Smooth muscle cell (in vitro differentiated cells): Measurements from ENCODE around the gene PLA2G1B. TPM values are rescaled to one million over a fixed set of nuclear protein-coding genes. Genes with fewer than 3 reads are reported as not detected.

Experiments used
- DNase-seq: peaks from one replicate; lab custom pipeline; 2025; ENCODE audit not compliant: unreplicated experiment; lab: John Stamatoyannopoulos, UW
- H2AFZ ChIP-seq: fragments of 200-600 bp; sonication (generic); 2 replicates; pipeline ENCODE4 v1.6.0; 2016; ENCODE audit warnings: antibody characterized with exemption, low read depth, mild to moderate bottlenecking
- H3F3A ChIP-seq: fragments of 200-600 bp; sonication (generic); 2 replicates; pipeline ENCODE4 v1.6.0; 2017; ENCODE audit warnings: antibody characterized with exemption, low read depth
- H3K27ac ChIP-seq: fragments of 200-600 bp; sonication (generic); 2 replicates; pipeline ENCODE4 v1.5.1; 2016; ENCODE audit warnings: low read depth, mild to moderate bottlenecking
- H3K27me3 ChIP-seq: fragments of 200-600 bp; sonication (generic); 2 replicates; pipeline ENCODE4 v1.6.1; 2016; ENCODE audit warnings: low read depth, mild to moderate bottlenecking
- H3K36me3 ChIP-seq: fragments of 200-600 bp; sonication (generic); 2 replicates; pipeline ENCODE4 v1.5.1; 2016; ENCODE audit warnings: low read depth
- H3K4me1 ChIP-seq: fragments of 200-600 bp; sonication (generic); 2 replicates; pipeline ENCODE4 v1.5.1; 2016; ENCODE audit warnings: low read depth
- H3K4me2 ChIP-seq: fragments of 200-600 bp; sonication (generic); 2 replicates; pipeline ENCODE4 v1.6.0; 2016; ENCODE audit warnings: mild to moderate bottlenecking
- H3K4me3 ChIP-seq: fragments of 200-600 bp; sonication (generic); 2 replicates; pipeline ENCODE4 v1.5.1; 2016; ENCODE audit warnings: mild to moderate bottlenecking
- H3K79me2 ChIP-seq: fragments of 200-600 bp; sonication (generic); 2 replicates; pipeline ENCODE4 v1.6.0; 2016; ENCODE audit warnings: low read depth, mild to moderate bottlenecking
- H3K9ac ChIP-seq: fragments of 200-600 bp; sonication (generic); 2 replicates; pipeline ENCODE4 v1.6.0; 2016; ENCODE audit warnings: low read depth
- H3K9me3 ChIP-seq: fragments of 200-600 bp; sonication (generic); replicated peaks from 2 replicates; pipeline ENCODE4 v1.5.1; 2016; ENCODE audit warnings: low read depth
- H4K20me1 ChIP-seq: fragments of 200-600 bp; sonication (generic); 2 replicates; pipeline ENCODE4 v1.6.0; 2016; ENCODE audit warnings: low read depth
- CTCF ChIP-seq: fragments of 200-600 bp; sonication (generic); IDR thresholded peaks from 2 replicates; pipeline ENCODE4 v1.5.1; 2017; ENCODE audit warnings: borderline replicate concordance, mild to moderate bottlenecking, antibody characterized with exemption; ENCODE audit not compliant: insufficient read depth, poor library complexity, severe bottlenecking
- WGBS: methylation state at CpG from one replicate; pipeline ENCODE4 v1.1.7; 2016; ENCODE audit warnings: low lambda C conversion rate; 5-methylcytosine and 5-hydroxymethylcytosine counted together
- polyA plus RNA-seq: library from polyadenylated mRNA; unstranded; fragments of >200 nt; fragmentation: Nextera tagmentation; extraction: Ambion mirVana; gene quantifications from 2 replicates; pipeline ENCODE4 v1.2.1, GENCODE V29; 2016
- small RNA-seq: library from RNA; depleted of rRNA; stranded (forward); fragments of <200 nt; gene quantifications from one replicate; pipeline ENCODE3, GENCODE V24; 2014
- total RNA-seq: library from RNA; depleted of rRNA; stranded (reverse); fragments of >200 nt; gene quantifications from 2 replicates; pipeline ENCODE4 v1.2.3, GENCODE V29; 2014

The PLA2G1B gene
- total and polyA plus RNA-seq, 2 experiments from 2014 or later: not detected

DNA sequence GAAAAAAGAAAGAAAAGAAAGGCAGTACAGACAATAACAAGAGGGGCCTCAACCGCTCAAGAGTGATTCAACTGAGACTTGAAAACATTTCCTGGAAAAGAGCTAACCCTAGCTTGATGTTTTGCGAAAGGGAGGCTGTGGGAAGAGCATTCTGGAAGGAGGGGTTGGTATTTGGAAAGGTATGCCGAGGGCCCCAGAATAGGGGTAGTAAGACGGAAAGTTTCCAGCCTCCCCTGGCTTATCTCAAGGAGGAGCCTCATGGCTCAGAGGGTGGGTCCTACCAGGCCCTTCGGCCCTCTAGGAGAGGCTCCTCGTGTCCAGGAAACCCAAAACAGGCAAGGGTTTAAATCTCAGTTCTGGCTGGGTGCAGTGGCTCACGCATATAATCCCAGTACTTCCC is 44.3 kb downstream of the PLA2G1B start:
- no peak for TF ChIP-seq CTCF
- H3K4me2 ChIP-seq: no peak overlapping the region
- H3K27me3 ChIP-seq: no peaks in the 10 kb centered on the region
- no peak overlapping the region for H3K27ac ChIP-seq
- H3K9me3 ChIP-seq: no peaks in the 10 kb centered on the region
- H4K20me1 ChIP-seq: no peaks in the 10 kb centered on the region
- no peak overlapping the region for H3K9ac ChIP-seq
- DNase-seq: no peak
- no peaks in the 10 kb centered on the region for H3F3A ChIP-seq
- WGBS: 18% methylated on average over 7 of the region's 7 CpGs
- H3K79me2 ChIP-seq: no peaks in the 10 kb centered on the region
- peak overlapping the region; percentile 59 for H2AFZ ChIP-seq
- H3K4me1 ChIP-seq: peaks cover 3% of the 10 kb centered on the region
- H3K4me3 ChIP-seq: no peak overlapping the region
- no peaks in the 10 kb centered on the region for H3K36me3 ChIP-seq

DNA sequence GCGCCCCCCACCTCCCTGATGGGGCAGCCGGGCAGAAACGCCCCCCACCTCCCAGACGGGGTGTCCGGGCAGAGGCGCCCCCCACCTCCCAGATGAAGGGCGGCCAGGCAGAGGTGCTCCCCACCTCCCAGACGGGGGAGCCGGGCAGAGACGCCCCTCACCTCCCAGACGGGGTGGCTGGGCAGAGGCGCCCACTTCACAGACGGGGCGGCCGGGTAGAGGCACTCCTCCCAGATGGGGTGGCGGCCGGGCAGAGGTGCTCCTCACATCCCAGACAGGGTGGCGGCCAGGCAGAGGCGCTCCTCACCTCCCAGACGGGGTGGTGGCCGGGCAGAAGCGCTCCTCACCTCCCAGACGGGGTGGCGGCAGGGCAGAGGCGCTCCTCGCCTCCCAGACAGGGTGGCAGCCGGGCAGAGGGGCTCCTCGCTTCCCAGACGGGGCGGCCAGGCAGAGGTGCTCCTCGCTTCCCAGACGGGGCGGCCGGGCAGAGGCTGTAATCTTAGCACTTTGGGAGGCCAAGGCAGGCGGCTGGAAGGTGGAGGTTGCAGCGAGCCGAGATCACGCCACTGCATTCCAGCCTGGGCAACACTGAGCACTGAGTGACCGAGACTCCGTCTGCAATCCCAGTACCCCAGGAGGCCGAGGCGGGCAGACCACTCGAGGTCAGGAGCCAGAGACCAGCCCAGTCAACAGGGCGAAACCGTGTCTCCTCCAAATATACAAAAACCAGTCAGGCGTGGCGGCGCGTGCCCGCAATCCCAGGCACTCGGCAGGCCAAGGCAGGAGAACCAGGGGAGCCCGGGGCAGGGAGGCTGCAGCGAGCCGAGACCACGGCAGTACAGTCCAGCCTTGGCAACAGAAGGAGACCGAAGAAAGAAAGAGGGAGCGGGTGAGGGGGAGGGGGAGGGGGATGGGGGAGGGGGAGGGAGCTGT is 49.2 kb downstream of the PLA2G1B start:
- 98% methylated on average over 49 of the region's 57 CpGs for WGBS
- H3K4me3 ChIP-seq: no peak overlapping the region
- H3K9ac ChIP-seq: no peak overlapping the region
- H3K36me3 ChIP-seq: no peaks in the 10 kb centered on the region
- TF ChIP-seq CTCF: no peak
- no peaks in the 10 kb centered on the region for H4K20me1 ChIP-seq
- no peak overlapping the region for H3K4me2 ChIP-seq
- no peaks in the 10 kb centered on the region for H3K27me3 ChIP-seq
- H3K79me2 ChIP-seq: no peaks in the 10 kb centered on the region
- H3F3A ChIP-seq: no peaks in the 10 kb centered on the region
- no peak for DNase-seq
- no peak overlapping the region for H3K27ac ChIP-seq
- H2AFZ ChIP-seq: no peak overlapping the region
- no peaks in the 10 kb centered on the region for H3K4me1 ChIP-seq
- no peaks in the 10 kb centered on the region for H3K9me3 ChIP-seq

DNA sequence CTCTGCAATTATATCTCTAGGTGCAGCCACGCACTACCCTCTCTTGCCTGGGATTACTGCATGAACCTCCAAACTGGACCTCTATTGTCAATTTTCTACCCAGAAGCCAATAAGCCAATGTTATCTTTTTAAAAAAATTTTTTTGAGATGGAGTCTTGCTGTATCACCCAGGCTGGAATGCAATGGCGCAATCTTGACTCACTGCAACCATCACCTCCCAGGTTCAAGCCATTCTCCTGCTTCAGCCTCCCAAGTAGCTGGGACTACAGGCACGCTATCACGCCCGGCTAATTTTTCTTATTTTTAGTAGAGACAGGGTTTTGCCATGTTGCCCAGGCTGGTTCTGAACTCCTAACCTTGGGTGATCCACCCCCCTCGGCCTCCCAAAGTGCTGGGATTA is 50.8 kb downstream of the PLA2G1B start:
- H2AFZ ChIP-seq: no peak overlapping the region
- no peaks in the 10 kb centered on the region for H3F3A ChIP-seq
- no peak overlapping the region for H3K4me3 ChIP-seq
- no peaks in the 10 kb centered on the region for H4K20me1 ChIP-seq
- H3K9ac ChIP-seq: no peak overlapping the region
- H3K4me1 ChIP-seq: no peaks in the 10 kb centered on the region
- no peaks in the 10 kb centered on the region for H3K79me2 ChIP-seq
- H3K4me2 ChIP-seq: no peak overlapping the region
- no peaks in the 10 kb centered on the region for H3K36me3 ChIP-seq
- H3K27me3 ChIP-seq: no peaks in the 10 kb centered on the region
- no peak for DNase-seq
- 93% methylated on average over 6 of the region's 6 CpGs for WGBS
- no peak for TF ChIP-seq CTCF
- H3K27ac ChIP-seq: no peak overlapping the region
- no peaks in the 10 kb centered on the region for H3K9me3 ChIP-seq

Small RNAs within 50 kb of the gene (small RNA-seq; reads per million reads assigned to genes)
- 1,198 reads per million, percentile 100 among the genes with 10 or more reads in this experiment for gene RNU4-1
- 431 reads per million, percentile 99 among the genes with 10 or more reads in this experiment for gene RNU4-2
- not detected for gene RNU6-1088P

Other genes with a start within 250 kb of the PLA2G1B start
- gene RAB35, start 211.0 kb downstream of the PLA2G1B start, total RNA-seq: 17.9 and 19.3 TPM in 2 replicates
- 19.1 and 21.9 TPM in 2 replicates for gene RAB35, start 211.0 kb downstream of the PLA2G1B start, polyA plus RNA-seq
- gene GCN1, start 133.1 kb downstream of the PLA2G1B start, total RNA-seq: 40.4 and 44.3 TPM in 2 replicates
- 31.6 and 35.9 TPM in 2 replicates for gene GCN1, start 133.1 kb downstream of the PLA2G1B start, polyA plus RNA-seq
- 2,989 and 3,138 TPM in 2 replicates for gene RPLP0, start 126.7 kb downstream of the PLA2G1B start, total RNA-seq
- 1,054 and 1,106 TPM in 2 replicates for gene RPLP0, start 126.7 kb downstream of the PLA2G1B start, polyA plus RNA-seq
- 16.6 and 17.2 TPM in 2 replicates for gene PXN, start 62.0 kb downstream of the PLA2G1B start, total RNA-seq
- 27.0 and 61.2 TPM in 2 replicates for gene PXN, start 62.0 kb downstream of the PLA2G1B start, polyA plus RNA-seq
- gene RNU4-2, start 35.9 kb downstream of the PLA2G1B start, total RNA-seq: under 0.01 TPM in 2 replicates
- 4.5 TPM in 1 of 2 replicates, not detected in the other for gene RNU4-2, start 35.9 kb downstream of the PLA2G1B start, polyA plus RNA-seq
- under 0.01 TPM in 2 replicates for gene RNU4-1, start 34.5 kb downstream of the PLA2G1B start, total RNA-seq
- 3.8 TPM in 1 of 2 replicates, not detected in the other for gene RNU4-1, start 34.5 kb downstream of the PLA2G1B start, polyA plus RNA-seq
- gene SIRT4, start 25.5 kb downstream of the PLA2G1B start, total RNA-seq: 2.7 and 4.8 TPM in 2 replicates
- 5.3 and 5.5 TPM in 2 replicates for gene SIRT4, start 25.5 kb downstream of the PLA2G1B start, polyA plus RNA-seq
- gene MSI1, start 41.4 kb upstream of the PLA2G1B start, total RNA-seq: 1.2 and 1.3 TPM in 2 replicates
- gene MSI1, start 41.4 kb upstream of the PLA2G1B start, polyA plus RNA-seq: 5.0 and 6.8 TPM in 2 replicates
- gene COX6A1, start 110.3 kb upstream of the PLA2G1B start, total RNA-seq: 597 and 788 TPM in 2 replicates
- 949 and 1,088 TPM in 2 replicates for gene COX6A1, start 110.3 kb upstream of the PLA2G1B start, polyA plus RNA-seq
- gene TRIAP1, start 118.6 kb upstream of the PLA2G1B start, total RNA-seq: 47.1 and 54.8 TPM in 2 replicates
- 67.0 and 70.6 TPM in 2 replicates for gene TRIAP1, start 118.6 kb upstream of the PLA2G1B start, polyA plus RNA-seq
- gene GATC, start 118.7 kb upstream of the PLA2G1B start, total RNA-seq: 13.4 and 22.2 TPM in 2 replicates
- 9.8 and 10.3 TPM in 2 replicates for gene GATC, start 118.7 kb upstream of the PLA2G1B start, polyA plus RNA-seq
- gene SRSF9, start 142.0 kb upstream of the PLA2G1B start, total RNA-seq: 133 and 148 TPM in 2 replicates
- 264 and 289 TPM in 2 replicates for gene SRSF9, start 142.0 kb upstream of the PLA2G1B start, polyA plus RNA-seq
- gene DYNLL1, start 168.3 kb upstream of the PLA2G1B start, total RNA-seq: 403 and 502 TPM in 2 replicates
- 497 and 616 TPM in 2 replicates for gene DYNLL1, start 168.3 kb upstream of the PLA2G1B start, polyA plus RNA-seq
- gene COQ5, start 201.4 kb upstream of the PLA2G1B start, total RNA-seq: 32.5 and 34.7 TPM in 2 replicates
- gene COQ5, start 201.4 kb upstream of the PLA2G1B start, polyA plus RNA-seq: 39.9 and 46.9 TPM in 2 replicates
- 49.0 and 63.2 TPM in 2 replicates for gene RNF10, start 206.6 kb upstream of the PLA2G1B start, total RNA-seq
- gene RNF10, start 206.6 kb upstream of the PLA2G1B start, polyA plus RNA-seq: 115 and 134 TPM in 2 replicates